NAMALWA (cell line): ENCODE results near the gene SERPINA1.

Experiments
- DNase-seq: peaks from one replicate; pipeline ENCODE4 v3.0.0-alpha.2; 2015; ENCODE audit warnings: low spot score

Gene SERPINA1

DNA sequence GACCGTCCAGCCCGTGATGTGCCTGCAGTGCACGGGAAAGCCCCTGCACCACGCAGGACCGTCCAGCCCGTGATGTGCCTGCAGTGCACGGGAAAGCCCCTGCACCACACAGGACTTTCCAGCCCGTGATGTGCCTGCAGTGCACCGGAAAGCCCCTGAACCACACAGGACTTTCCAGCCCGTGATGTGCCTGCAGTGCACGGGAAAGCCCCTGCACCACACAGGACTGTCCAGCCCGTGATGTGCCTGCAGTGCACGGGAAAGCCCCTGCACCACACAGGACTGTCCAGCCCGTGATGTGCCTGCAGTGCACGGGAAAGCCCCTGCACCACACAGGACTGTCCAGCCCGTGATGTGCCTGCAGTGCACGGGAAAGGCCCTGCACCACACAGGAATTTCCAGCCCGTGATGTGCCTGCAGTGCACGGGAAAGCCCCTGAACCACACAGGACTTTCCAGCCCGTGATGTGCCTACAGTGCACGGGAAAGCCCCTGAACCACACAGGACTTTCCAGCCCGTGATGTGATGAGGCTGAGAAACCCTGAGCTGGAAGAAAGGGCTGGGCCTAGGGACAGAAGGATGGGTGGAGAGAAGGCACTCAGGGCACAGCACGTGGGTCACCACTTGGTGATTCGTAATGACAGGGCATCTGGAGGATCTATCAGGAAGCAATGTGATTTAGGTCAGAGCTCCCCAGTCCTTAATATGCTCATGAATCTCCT lies 42.2 kb downstream of the SERPINA1 start:
- DNase-seq = peak; percentile 67

DNA sequence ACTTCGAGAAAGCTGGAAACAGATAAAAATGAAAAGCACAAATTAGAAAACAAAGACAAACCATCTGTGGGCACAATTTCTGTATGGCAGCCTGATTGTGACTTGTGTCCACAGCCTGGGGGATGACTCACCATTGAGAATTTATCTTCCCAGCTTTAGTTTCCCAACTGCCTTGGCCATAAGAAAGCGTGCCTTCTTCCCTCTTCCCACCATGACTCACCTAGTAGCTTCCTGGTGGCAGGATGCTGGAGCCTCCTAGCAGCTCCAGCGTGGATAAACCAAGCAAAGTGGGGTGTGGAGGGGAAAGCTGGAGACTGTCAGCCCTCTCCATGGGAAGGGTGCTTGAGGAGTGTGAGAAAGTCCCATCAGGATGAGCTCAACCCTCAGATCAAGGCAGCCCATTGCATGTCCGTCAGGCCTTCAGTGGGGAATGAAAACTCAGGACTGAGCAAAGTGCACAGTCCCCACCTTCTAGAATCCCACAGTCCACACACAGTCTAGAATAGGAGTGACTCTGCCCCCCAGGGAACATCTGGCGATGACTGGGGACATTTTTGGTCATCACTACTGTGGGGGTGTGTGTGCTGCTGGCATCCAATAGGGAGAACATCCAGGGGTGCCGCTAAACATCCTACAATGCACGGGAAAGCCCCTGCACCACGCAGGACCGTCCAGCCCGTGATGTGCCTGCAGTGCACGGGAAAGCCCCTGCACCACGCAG lies 42.9 kb downstream of the SERPINA1 start:
- DNase-seq = no peak

DNA sequence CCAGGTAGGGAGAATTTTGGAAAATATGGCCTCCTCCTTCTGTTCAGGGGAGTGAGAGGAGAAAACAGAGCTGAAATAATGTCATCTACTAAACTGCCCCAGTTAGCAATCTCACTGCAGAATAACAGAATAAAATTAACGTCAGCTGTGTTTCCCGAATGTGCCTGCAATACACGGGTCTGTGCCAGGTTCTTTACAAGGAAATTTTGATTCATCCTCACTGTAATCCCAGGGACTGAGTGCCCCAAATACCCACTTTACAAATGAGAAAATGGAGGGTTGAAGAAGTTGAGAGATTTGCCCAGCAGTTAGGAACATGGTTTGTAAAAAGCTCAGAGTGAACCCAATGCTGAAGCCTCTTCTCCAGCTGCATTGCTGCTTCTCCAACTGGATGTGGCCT lies 44.0 kb downstream of the SERPINA1 start:
- DNase-seq = no peak

DNA sequence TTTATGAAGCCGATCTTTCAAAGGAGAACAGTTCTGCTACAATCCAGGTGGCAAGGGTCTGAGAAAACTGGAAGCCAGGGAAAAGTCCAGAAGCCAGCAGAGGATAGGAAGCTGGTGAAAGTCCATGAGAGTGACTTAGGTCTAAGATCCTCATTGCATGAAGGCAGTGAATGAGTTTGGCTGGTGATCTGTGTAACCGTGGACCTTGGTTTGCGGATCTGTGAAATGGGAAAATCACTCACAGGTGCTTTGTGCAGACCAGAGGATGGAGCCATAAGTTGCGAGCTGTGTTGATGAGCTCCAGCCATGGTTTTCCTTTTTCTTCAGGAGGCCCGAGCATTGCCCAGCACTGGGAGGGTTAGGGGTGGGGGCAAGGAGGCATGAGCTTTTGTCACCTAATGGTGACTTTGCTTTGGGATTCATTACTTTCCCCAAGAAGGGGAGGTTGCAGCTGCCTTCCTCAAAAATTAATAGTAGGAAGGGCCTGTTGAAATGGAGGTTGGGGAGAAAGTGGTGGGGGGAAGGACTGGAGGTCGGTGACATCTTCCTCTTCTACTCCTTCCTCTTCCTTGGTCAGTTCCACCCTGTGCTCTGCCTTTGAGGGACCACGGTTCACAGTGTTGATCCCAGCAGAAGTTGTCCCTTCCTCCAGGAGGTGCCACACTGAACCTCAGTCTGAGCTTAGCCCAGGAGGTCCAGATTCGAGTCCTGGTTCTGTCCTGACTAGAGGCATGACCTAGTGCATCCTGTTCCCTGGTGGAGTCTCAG lies 45.0 kb downstream of the SERPINA1 start:
- DNase-seq = no peak

DNA sequence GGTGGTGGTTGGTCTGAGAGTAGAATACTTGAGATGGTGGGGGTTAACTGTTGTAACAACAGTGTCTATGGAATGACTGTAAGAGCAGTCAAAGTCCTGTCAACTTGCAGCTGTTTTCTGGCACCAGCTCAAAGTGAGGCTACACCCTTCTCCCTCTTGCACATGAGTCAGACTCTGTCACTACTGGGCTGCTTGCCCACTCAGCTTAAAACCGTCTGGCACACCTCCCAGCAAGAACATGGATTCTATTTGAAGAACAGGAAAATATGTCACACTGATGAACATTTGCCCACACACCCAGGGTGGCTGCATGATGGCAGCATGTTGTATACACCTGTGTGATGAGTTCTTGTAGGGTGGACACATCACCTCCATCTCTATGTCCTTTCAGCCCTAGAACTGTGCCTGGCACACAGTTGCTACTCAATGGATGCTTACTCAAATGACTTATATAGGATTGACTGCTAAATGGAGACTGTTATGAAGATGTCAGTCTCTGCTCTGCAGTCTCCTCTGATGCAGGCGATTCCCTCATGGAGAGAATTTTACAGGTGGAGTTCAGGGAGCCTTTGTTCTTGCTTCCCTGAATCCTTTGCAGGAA lies 46.0 kb downstream of the SERPINA1 start:
- DNase-seq = peak; percentile 19

DNA sequence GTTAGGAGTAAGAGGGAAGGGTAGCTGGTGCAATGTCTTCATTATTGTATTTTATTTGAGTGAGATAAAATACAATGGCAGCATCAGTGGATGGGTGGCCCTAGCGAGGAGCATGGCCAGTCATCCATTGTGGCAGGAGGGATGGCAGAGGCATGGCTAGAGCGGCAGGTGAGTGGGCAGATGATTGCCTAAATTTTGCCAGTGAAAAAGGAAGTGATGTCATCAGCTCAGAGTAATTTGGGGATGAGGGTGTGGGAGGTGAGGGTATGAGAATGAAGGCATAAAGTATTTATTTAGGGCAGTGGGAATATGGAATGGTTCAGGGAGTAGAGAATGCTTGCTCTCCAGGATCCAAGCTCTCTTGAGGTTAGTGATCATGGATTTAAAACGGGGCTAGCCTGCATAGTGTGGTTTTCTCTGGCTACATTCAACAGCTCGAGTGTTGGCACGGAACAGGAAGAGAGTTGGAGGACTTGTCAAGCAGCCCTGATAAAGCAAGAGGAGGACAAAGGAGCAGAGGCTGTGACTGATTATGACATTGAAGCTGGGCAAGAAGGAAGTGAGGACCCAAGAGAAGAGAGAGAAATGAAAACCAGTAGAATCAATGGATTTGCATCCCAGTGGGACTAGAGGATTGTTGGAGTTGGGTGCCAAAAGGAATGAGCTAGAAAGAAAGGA lies 46.6 kb downstream of the SERPINA1 start:
- DNase-seq = no peak

DNA sequence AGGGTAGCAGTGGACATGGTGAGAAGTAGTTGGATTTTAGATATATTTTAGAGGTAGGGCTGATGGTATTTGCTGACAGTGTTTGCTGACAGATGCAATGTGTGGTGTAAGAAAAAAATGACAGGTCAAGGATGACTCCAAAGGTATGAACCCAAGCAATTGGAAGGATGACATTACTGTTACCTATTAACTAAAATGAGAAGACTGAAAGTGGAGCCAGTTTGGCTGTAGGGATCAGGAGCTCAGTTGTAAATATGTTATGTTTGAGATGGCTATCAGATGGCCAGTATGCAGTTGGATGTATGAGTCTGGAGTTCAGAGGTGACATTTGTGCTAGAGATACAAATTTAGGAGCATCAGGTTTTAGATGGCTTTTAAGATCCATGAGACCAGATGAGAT lies 47.9 kb downstream of the SERPINA1 start:
- no peak for DNase-seq

DNA sequence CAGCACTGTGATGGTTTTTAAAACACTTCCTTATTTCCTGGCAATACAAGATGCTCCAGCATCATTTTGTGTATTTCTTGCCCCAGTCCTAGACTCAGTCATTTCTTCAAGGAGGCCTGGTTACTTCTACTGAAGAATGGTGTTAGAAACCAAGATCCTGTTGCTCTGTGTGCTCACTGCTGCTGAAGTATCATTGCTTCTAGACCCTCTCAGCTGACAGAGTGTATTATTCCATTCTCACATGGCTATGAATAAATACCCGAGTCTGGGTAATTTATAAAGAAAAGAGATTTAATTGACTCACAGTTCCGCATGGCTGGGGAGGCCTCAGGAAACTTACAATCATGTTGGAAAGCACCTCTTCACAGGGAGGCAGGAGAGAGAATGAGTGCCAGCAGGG lies 50.4 kb downstream of the SERPINA1 start:
- DNase-seq = no peak

DNA sequence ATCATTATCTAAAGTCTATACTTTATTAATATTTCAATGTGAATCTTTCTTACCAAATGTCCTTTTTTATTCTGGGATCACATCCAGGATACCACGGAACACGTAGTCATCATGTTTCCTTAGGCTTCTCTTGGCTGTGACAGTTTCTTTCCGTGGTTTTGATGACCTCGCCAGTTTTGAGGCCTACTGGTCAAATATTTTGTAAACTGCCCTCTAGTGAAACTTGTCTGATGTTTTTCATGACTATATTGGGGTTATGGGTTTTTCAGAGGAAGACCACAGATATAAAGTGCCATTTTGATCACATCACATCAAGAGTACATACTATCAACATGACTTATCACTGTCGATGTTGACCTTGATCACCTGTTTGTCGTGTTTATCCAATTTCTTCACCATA lies 51.1 kb downstream of the SERPINA1 start:
- DNase-seq = no peak

DNA sequence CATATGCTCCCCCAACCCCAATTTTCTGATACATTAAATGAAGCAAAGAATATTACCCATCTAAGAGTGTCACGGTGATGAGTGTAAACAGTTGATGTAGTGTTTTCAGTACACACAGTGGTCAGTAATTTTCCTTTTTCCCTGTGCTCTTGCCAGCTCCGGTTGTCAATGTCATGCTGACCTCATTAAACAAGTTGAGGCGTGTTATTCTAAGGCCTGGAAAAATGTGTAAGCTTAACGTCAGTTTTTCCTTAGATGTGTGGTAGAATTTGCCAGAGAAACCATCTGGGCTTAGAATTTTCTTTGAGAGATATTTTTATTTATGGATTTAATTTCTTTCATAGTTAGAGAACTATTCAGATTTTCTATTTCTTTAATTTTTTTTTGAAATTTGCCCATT lies 53.5 kb downstream of the SERPINA1 start:
- DNase-seq = no peak

DNA sequence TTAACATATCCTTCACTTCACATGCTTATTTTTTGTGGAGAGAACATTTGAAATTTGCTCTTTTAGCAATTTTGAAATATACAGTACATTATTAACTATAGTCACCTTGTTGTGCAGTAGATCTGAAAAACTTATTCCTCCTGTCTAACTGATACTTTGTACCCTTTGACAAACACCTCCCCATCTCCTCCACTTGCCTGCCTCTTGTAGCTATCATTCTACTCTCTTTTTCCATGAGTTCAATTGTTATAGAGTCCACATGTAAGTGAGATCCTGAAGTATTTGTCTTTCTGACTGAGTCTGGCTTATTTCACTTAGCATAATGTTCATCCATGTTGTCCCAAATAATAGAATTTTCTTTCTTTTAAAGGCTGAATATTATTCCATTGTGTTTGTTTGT lies 55.8 kb downstream of the SERPINA1 start:
- no peak for DNase-seq

DNA sequence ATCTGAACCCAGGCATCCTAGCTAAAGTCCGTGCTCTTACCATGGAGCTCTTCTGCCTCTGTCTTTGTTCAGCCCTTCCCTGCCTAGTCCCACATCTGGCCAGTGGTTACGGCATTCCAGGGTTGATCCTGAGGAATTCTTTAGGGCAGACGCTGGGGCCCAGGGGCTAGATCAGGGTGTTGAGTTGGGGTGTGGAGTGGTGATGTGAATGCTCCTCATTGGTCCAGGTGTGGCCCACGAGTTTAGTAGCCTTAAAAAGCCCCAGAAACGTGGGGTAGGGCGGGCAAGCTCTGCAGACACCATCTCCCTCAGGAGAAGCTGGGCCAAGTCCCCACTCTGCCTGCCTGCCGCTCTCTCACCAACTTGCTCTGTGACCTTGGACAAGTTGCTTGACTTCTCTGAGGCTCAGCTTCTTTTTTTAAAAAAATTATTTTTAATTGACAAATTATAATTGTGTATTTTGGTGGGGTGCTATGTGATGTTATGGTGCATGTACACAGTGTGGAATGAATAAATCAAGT lies 56.3 kb downstream of the SERPINA1 start:
- DNase-seq = no peak

DNA sequence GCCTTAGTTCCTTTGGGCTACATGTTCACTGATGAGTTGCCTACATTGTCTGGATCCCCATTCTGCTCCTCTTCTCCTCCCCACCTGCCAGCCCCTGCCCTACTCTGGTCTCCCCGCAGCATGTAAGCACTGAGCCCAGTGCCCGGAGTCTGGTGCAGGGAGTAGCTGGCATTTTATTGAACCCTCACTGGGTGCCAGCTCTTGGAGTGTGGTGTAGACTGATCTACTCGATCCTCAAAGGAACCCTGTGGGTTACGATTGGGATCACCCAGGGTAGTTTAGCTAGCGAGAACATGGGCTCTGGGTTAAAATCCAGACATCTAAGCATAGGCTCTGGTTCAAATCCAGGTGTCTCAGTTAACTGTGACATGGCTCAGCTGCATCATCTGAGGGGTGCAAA lies 56.9 kb downstream of the SERPINA1 start:
- no peak for DNase-seq

DNA sequence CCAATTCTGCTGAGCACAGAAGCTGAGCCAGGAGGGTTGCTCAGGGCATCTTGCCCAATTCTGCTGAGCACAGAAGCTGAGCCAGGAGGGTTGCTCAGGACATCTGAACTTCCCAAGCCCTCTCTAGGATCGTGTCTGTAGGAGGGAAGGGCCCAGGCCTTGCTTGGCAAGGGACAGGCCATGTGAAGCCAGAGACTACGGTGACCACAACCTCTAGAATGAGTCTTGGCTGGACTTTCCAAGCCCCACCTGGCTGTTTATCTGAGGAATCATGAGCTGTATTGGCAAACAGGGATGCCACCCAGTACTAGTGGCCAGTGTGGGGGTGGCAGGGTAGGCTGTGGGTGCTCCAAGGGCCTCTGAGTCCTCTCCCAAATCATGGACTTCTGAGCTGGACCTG lies 57.5 kb downstream of the SERPINA1 start:
- DNase-seq = no peak

DNA sequence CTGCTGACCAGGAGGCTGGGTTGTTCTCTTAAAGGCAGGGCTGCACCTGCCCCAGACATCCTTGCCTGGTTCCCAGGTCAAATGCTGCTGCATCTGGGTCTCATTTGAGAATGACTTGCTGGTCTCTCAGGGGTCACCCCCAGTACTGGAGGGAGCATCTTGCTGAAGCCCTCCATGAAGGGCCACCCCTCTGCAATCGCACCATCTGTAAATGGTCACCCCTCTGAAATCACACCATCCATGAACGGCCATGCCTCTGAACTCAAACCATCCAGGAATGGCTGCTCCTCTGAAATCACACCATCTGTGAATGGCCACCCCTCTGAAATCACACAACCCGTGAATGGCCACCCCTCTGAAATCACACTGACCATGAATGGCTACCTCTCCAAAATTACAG lies 58.0 kb downstream of the SERPINA1 start:
- DNase-seq = no peak

DNA sequence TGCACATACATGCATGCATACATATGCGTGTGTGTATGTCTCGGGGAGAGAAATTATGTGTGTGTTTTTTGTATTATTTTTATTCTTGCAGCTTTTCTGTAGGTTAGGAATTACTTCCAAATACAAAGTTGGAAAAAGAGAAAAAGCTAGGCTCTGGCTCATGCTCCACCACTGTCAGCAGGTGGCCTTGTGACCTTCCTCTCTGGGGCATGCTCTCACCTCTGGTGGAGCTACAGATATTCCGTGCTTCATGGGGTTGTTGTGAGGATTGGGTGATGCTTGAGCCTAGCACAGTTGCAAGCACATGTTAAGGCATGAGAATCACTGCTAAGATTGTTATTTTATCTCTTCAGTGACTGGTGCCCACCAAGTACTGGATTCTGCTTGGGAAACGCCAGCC lies 58.5 kb downstream of the SERPINA1 start:
- DNase-seq = no peak

DNA sequence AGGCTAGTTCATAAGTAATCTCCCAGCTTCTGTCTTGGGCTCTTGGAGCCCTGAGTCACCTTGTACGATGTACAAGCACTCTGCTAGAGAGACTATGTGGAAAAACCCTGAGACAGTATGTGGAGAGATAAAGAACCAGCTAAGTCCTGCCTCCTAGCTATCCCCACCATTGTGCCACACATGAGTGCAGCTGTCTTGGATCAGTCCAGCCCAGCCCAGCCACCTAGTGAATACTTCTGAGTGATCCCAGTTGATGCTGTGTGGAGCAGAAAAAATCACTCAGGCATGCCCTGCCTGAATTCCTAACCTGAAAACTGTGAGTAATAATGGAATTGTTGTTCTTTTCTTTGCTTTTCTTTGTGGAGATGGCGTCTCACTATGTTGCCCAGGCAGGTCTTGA lies 60.2 kb downstream of the SERPINA1 start:
- DNase-seq = no peak
